ENCODE data around the gene SGTA.
A peak's percentile ranks its signal among the peaks of the same experiment; 100 is the strongest.
"Not testable (repeated sequence)": the region's sequence is repeated elsewhere in the genome, so short reads cannot be mapped to it uniquely, and the experiment has no call there.

Gene SGTA

DNA sequence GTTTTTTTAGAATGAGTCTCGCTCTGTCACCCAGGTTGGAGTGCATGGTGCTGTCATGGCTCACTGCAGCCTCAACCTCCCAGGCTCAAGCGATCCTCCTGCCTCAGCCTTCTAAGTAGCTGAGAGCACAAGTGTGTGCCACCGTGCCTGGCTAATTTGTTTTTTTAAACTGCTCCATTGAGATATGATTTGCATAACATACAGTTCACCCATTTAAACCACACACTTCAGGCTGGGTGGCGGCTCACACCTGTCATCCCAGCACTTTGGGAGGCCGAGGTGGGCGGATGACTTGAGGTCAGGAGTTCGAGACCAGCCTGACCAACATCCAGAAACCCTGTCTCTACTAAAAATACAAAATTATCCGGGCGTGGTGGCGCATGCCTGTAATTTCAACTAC lies 9.6 kb upstream of the SGTA start:
- not testable (repeated sequence) for DNase-seq

DNA sequence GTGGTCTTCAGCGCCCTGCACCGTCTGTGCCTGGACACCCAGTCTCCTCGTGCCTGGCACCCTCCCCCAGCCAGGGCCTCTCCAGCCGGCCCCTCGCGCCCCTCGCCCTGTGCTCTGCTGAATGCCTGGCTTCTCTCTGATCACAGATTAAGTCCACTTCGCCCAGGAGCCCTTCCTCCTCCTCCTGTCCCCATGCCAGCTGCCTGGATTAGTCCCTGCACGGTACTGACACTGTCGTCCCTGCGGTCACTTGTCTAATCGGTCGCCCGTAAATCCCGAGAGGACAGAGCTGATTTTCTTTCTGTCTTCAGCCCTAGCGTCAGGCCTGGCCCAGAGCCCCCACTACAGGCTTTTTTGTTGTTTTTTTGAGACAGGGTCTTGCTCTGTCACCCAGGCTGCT lies 8.8 kb upstream of the SGTA start:
- no peak for DNase-seq

DNA sequence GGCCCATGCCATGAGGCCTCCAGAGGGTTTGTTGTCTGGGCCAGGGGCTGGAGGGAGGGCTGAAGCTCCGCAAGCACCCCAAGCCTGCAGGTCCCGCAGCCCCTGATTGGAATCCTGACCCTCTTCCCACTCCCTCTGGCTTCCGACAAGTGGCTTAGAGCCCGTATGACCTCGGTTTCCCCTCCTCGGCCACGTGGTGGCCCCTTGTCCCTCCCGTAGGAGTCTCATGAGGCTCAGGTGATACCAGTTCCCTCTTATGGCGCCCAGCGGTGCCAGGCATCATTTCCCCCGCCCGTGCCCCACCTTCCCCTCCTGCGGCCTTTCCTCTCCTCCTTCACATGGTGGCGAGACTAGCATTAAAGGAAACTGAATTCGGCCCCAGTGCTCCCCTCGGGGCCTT lies 8.4 kb upstream of the SGTA start:
- no peak for DNase-seq

DNA sequence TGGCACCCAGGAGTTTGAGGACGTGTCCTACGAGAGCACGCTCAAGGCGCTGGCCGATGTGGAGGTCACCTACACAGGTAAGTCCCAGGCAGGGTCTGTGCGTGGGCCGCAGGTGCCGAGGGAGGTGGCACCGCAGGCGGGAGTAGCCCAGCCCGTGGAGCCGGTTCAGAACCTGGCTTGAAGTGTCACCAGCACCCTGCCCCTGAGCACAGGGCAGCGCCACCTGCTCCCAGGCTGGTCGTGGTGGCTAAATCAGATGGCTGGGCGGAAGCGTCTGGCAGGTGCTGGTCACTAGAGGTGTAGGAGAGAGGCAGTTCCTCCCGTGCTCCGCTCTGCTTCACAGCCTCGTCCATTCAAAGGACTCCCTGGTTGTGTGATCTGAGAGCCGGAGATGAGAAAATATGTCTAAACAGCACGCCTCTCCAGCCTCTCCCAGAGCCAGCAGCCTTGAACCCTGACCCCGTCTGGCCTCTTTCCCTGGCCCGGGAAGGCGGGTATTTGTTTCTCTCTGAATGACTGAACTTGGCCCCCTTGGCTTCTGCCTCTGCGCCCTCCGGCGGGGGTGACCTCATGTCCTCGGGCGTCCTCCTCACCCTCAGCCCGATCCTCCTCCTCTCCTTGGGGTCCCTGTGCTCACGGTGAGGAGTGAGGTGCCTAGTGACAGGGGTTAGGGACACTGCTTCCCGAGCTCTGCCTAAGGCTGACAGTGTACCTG lies 7.6 kb upstream of the SGTA start:
- no peak for DNase-seq

DNA sequence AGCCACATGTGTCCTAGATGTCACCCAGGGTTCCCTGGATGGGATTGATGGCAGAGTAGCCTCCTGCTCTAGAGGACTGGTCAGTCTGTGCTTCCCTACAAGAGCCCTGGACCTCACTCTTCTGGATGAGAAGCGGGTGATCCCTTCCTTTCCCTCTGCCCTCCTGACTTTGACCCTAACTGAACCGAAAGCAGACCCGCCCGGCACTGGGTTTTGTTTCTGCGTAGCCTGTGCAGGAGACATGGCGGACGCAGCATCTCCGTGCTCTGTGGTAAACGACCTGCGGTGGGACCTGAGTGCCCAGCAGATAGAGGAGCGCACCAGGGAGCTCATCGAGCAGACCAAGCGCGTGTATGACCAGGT lies 7.1 kb upstream of the SGTA start:
- DNase-seq: no peak

DNA sequence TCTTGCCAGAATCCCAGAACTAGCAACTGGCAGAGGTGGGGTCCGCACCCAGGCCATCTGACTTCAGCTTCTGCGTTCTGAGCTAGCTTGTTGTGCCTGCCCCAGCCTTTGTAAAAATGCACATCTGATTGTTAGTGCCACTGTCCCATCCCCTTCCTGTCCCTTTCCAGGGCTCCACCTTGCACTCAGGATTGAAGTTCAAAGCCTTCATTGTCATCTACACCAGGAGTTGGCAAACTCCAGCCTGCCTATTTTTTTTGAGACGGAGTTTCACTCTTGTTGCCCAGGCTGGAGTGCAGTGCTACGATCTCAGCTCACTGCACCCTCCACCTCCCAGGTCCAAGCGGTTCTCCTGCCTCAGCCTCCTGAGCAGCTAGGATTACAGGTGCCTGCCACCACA lies 5.2 kb upstream of the SGTA start:
- DNase-seq: no peak

DNA sequence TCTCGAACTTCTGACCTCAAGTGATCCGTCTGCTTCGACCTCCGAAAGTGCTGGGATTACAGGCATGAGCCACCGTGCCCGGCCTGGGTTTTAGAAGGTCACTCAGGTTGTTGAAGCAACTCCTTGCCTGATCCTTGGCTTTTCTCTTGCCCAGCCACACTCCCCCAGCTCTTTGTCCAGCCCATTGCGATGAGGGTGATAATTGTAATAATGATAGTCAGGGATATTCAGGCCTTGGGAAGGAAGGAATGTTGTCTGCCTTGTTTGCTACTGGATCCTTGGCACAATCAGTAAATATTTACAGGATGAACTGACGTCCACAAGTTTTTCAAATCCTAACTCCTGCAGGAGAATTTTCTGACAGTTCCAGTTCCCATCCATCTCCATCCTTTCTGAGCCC lies 4.0 kb upstream of the SGTA start:
- DNase-seq: no peak

DNA sequence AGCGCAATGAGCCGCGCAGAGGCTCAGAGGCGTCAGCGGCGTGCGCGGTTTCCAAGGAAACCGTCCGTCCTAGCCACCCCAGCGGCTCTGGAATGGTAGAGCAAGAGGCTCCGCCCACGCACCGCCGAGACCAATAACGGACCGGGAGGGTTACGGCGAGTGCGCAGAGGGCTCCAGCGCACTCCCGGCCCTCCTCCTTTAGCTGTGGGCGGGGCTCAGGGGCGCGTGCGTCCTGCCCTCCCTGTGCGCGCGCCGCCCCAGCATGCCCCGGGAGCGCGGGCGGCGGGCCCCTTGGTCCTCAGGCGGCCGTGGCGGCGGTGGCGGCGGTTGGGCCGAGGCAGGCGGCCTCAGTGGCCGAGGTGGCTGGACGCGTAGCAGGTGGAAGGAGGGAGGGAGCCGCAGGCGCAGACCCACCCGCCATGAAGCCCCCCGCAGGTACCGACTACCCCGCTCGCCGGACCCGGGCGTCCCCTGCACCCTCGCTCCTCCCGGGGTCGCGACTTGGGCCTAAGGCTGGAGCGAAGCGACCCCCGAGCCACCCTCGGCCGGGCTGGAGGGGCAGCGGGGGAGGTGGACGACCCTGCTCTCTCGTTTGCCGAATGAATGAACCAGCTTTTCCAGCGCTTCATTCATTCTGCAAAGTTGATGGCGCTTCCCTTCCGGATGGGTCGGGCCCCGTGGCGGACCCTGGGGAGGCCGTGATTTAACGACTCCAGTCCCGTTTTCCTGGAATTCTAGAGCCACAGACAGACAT lies 2.3 kb upstream of the SGTA start, which contains the start of gene THOP1:
Gene THOP1 (plus strand): TSS at position 260 of the 754 bp plus-strand sequence. CDS start 160 bp downstream, at position 420.
- DNase-seq: peak; percentile 99

DNA sequence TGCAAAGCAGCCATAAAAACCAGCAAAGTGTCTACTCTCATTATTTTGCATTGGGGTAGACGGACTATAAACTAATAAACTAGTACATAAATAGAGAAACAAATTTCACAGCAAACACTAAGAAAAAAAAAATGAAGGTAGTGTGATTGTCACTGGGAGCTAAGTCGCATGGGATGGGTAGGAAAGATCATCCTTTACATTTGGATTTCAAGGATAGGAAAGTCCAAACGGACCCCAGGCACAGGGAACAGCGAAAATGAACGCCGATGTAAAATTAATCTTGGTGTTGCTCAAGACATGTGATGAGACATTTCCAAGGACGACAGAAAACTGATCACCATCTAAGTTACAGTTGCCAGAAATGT lies 690 bp upstream of the SGTA start:
- no peak for DNase-seq

DNA sequence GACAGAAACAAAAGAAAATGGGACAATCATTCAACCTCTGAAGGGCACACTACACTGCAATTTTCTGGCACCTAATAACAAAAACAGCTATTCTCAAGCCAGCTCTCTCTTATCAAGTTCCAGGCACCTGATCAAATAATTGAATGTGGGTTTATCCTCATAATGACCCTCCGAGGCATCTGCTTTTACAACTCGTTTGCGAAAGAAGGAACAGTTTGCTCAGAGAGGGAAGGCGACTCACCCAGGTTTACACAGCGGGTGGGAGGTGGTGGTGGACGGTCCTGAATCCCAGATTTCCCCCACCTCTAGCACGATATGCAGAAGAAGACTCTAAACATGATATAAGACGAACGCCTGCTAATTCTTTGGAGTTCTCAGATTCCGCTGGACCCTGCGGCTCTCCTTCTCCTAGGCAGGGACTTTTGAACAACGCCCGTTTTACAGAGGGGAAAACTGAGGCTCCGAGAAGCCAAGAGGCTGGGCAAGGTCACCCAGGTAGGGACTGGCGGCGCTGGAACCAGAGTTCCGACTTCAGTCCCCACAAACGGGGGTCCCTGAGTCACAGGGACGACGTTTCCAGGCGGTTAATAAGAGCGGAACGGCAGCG lies 641 bp downstream of the SGTA start:
- no peak for DNase-seq

DNA sequence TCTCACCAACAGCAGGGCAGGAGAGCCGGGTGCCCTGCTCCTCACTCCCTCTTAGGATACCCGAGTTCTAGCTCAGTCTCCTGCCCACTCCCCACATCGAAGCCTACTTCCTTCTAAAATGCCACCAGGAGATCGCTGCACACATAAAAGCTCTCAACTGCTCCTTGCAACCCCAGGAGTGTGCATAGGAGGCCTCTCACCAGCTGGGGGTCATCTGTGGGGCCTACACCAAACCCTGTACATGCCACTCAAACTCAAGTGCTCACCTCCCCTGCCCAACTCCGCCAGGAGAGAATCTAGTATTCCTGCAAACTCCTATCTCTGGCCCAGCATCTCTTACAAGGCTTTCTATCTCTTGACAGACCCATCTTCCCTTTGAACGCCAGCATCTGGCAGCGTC lies 2.8 kb downstream of the SGTA start:
- no peak for DNase-seq

DNA sequence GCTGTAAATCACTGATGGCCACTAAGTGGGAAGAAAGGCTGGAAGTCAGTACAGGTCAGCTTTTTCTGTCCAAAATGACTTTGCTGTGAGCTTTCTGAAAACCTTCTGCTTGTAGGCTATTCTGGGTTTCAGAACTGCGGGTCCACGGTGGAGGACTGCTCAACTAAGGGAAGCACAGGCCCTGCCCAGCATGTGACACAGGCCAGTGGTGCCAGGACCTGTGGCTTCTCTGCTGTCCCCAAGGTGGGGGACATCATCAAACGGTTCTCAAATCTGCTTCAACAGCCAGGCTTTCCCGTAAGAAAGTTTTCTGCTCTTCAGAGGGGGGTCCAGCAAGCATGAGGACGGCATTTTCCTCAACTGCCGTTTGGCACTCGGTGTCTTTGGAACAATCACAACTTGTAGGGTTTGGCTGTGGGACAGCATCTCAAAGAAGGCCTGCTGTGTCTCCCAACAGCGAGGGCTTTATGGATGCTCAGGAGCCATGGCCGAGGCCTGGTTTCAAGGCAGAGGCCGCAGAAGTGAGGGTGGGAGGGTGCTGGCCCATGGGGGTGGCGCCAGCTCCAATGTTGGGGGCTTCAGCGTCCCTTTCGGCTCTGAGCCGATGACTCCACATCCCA lies 3.8 kb downstream of the SGTA start:
- DNase-seq: no peak

DNA sequence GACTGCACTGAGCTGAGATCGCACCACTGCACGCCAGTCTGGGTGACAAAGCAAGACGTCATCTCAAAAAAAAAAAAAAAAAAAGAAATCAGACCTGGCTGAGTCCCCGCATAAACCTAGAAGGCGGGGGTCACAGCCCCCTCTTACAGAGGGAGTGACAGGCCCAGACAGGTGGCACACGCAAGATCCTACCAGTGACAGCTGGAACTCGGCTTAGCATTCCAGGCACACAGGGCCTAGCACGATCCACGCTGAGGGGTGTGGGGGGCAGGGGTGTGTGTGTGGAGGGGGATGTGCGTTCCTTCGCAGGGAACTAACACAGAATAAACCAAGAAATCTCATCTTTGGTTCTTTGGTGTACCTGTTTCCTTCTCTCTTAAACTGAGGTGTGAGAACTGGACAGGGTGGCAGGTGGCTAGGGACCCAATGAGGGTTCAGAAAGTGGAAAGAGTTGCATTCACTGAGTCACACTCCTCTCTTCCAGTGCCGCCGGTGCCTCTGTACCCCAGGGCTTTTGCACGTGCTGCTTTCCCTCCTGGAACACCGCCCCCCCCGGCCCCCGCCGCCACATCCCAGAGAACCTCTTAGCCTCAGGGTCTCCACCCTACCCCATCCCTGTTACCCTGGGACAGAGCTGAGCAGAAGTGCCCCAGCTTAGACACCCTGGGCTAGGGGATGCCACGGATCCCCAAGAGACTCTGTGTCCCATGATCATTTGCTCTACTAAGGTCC lies 5.0 kb downstream of the SGTA start:
- DNase-seq: no peak

DNA sequence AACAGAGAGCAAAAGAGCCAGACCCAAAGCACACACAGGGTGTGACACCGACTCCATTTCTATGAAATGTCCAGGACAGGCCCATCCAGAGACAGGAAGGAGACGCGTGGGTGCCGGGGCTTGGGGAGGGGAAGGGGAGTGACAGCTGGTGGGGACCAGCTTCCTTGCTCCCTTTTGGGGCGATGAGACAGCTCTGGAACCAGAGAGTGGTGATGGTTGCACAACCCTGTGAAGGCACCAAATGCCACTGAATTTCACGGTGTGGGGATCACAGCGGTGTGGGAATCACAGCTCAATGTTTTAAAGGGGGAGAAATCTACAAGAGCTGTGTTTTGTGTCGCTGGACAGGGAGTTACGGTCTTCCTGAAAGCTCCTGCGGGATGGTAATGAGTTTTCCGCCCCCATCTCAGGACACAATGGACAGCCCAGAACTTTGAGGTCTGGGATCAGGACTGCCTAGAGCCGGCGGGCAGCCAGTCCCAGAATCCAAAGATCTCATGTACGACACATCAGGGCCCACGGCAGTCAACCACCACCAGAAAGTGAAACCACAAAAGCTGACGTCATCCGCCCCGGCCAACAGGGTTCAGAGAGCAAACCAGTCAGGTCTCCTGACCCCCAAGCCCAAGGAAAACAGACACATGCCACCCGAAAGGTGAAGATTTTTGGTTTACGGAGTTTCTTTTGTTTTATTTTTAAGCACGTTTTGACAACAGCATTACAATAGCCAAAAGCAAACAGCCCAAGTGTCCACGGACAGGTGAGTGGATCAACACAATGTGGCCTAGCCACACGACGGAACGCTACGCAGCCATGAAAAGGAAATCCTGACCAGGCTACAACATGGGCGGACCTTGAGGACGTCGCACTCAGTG lies 7.3 kb downstream of the SGTA start:
- peak; percentile 56 for DNase-seq

DNA sequence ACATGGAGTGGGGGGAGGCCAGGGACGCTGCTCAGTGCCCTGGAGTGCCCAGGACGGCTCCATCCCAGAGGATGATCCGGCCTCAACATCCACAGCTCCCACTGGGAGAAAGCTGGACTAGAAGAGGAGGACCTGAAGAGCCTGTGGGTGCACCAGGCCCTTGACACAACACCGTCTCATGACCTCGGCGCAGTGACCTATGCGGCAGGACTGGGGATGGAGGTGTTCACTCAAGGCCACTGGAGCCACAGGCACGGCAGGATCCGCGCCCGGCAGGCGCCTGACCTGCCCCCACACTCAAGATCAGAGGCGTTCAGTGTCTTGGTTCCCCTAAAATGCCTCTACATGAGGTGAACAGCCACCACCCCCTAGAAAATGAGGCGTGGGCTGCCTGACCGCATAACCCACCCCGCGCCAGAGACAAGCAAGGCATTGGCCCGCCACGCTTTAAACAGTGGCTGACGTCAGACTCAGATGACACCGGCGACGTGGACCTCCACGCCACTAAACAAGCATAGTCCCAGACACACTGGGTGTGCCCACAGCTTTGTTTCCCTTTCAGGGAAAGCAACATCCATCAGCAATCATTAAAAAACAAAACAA lies 8.0 kb downstream of the SGTA start:
- no peak for DNase-seq

DNA sequence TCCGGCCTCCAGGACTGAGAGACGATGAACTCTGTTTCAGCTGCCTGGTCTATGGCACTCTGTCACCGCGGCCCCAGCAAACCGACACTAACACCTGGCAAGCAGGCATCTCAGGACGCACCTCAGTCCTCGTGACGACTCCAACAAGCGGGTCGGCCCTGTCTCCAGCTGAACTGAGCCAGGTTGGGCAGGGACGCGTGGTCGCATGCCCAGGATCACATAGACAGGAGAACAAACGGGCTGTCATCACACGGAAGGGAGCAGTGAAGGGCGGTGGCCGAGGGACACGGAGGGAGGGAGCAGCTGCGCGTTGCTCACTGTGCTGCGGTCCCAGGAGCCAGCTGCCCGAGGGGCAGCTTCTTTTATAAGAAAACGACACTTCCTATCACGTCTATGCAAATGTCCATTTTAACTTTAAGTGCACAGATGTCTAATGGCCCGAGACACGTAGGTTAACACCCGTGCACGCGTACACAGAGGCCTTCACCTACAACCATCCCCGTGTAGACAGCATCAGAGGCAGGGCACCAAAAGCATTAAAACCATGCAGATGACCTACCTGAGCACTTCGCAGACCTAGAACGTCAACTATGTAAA lies 8.9 kb downstream of the SGTA start:
- no peak for DNase-seq

DNA sequence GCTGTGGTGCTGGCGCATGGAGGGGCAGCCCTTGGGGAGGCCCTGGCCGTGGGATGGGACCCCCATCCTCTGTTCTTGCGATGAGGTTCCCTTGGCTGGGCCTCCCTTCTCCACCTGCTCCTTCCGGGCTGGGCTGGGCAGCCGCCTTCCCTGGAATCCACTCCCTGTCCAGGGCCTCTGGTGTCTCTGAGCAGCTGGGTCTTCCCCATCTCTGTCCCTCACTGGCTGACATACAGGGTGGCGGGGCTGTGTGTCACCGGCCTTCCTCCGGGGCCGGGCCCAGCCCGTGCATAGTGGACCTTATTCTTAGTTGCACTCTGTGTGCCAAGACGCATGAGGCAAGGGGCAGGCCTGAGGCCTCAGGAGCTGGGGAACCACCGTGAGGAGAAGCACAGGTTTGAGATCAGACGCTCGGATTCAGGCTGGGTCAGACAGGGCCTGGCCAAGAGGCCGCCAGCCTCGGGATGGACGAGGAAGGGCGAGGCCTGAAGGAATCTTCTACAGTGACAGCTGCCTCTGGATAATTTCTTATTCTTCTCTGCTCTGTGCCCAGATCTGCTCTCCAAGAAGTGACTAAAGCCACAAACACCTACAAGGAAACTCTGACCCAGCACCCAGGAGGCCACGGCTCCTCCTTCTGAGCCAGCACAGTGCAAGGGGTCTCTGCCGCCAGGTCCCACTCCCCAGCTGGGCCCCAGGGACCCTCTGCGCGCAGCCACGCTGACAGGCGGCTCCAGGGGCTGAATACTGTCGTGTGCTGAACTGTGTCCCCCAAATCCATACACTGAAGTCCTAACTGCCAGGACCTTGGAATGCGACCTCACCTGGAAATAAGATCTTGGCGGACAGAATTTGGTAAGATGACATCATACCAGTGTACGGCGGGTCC lies 11.0 kb downstream of the SGTA start:
- no peak for DNase-seq

DNA sequence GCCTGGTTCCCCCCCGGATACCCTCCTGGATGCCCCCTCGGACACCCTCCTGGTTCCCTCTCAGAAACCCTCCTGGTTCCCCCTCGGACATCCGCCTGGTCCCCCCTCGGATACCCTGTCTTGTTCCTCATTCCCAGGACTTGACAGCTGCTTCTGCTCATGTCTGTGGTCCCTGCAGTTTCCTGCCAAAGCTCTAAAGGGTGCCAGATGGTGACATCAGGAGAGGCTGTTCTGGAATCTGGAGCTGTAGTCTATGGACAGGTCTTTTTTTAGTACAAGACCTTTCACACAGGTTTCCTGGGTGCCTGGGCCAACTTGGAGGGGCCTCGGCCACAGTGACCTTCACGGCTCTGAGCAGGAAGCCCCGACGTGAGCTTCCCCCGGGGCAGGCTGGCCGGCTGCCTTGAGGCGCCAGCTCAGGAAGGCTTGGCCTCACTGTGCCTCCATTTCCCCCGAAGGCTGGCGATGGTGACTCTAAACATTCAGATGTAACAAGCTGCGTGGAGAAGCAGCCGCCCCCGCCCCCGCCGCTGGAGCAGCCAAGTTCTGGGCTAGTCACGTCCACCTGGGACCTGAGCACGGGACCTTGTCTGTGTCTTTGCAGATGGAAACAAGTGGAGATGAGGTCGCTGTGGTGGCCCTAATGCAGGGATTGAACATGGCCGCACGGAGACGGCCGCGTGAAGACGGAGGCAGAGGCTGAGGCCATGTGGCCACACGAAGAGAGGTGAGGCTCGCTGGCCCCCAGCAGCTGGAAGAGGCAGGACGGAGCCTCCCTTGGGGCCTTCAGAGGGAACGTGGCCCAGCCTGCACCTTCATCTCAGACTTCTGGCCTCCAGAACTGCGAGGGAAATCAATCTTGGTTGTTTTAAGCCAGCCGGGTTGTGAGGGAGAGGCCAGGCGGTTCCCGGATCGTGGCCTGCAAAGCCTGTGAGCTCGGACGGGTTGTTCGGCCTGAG lies 12.7 kb downstream of the SGTA start:
- DNase-seq: no peak

DNA sequence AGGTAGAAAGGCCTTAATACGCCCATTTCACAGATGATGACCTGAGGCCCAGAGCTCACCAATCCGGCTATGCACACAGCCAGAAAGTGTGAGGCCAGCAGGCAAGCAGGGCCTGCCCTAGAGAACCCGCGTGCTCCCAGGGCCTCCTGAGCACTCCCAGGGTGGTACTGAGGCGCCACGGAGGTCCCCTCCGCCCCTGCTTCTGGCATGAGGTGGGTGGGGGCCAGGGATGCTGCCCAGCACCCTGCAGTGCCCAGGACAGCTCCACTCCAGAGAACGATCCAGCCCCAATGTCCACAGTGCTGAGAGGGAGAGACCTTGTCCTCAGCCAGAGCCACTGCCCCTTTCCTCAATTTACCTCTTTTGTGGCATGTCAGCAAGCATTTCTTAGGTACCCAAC lies 13.9 kb downstream of the SGTA start:
- no peak for DNase-seq
